Measurements from ENCODE around the gene CLCC1. TPM values are rescaled to one million over a fixed set of nuclear protein-coding genes. Genes with fewer than 3 reads are reported as not detected.
"Not testable (repeated sequence)": the region's sequence is repeated elsewhere in the genome, so short reads cannot be mapped to it uniquely, and the experiment has no call there.

The CLCC1 gene
- 31.1 TPM for polyA plus RNA-seq (2013, experiment 1 of 2; ENCODE audit: insufficient read length)
- polyA plus RNA-seq (2013, experiment 2 of 2; ENCODE audit: insufficient read length) = 30.3 TPM

GRCh38 chr1:108963052-108963686 lies at the start of gene CLCC1:
CLCC1 (minus strand) TSS chr1:108963484; CDS start chr1:108950437, 13,047 bp downstream.
- DNase-seq = peak; percentile 90

DNA sequence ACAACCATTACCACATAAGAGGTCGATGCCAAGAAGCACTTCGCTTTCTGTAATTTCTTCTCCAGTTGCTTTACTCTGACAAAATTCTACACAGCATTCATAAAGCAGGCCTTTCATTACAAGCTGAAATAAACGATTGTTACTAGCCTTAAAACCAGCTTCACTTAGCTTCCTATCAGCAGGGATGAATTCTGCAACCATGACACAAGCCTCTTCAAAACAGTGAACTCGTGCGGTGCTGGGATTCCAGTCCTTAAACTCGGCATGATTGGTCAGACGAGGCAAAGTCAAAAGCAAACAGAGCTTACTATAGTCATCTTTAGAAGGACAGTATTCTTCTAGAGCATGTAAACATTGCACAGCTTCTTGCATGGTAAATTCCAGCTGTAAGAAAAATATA lies 48.1 kb upstream of the CLCC1 start:
- DNase-seq = no peak

DNA sequence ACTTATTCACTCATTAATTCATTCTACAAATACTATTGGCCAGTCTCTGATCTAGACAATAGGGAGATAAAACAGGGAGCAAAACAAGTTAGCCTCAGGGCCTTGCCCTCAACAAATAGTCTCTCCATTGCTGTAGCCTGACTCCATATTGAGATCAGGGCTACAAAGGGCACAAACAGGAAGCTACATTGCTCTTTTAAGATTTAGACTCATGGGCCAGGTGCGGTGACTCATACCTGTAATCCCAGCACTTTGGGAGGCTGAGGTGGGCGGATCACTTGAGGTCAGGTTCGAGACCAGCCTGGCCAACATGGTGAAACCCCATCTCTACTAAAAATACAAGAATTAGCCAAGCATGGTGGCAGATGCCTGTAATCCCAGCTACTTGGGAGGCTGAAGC lies 33.3 kb upstream of the CLCC1 start:
- not testable (repeated sequence) for DNase-seq

DNA sequence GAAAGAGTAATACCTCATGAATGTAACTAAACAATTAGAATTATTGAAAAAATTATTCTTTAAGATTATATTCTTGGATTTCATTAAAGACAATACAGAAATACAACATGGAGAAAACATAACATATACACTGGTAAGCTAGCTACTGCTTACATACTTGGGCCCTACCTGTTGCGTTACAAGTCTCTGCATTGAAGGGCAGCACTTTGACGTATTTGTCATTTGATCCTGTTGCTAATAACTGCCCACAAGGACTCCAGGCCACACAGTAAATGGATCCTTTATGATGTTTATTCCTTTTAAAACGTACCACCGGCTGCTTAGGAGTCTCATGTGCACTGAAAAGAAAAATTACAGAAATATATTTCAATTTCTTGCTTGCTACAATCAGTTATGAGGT lies 19.8 kb upstream of the CLCC1 start:
- DNase-seq = no peak

- DNase-seq = no peak
Observed at GRCh38 chr1:108976658-108977057, 13.4 kb upstream of the CLCC1 start.

DNA sequence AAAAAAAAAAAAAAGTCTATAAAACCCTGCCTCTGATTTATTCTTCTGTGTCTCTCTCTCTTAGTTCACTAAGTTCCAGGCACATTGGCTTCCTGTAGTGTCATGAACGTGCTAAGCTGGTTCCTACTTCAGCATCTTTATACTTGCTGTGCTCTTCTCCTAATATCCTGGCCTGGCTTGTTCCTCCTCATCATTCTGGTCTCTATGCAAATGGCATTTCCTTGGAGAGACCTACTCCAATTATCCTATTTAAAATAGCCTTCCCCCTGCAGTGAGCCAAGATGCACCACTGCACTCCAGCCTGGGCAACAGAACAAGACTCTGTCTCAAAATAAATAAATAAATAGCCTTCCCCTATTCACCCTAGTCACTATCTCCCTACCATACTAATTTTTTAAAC lies 9.7 kb upstream of the CLCC1 start:
- DNase-seq = no peak

DNA sequence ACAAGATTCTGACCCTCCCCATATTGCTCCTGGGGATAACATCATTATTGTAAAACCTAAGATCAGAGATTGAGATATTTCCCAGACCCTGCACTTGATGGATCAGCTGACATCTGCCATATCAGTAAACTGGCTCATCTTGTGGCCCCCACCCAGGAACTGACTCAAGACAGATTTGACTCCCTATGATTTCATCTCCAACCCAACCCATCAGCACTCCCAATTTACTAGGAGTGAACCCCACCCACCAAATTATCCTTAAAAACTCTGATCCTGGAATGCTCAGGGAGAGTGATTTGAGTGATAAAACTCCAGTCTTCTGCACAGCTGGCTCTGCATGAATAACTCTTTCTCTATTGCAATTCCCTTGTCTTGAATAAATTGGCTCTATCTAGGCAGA lies 6.1 kb upstream of the CLCC1 start:
- no peak for DNase-seq

DNA sequence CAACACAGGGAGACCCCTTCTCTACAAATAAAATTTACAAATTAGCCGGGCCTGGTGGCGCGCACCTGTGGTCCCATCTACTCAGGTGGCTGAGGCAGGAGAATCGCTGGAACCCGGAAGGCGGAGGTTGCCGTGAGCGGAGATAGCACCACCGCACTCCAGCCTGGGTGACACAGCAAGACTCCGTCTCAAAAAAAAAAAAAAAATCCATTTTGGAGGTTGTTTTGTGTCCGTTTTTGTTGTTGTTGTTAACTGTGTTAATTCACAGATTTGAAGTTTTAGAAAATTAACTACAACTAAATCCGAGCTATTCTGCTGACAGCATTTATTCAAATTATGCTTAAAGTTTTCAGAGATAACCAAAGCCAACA lies 618 bp downstream of the CLCC1 start:
- no peak for DNase-seq

GRCh38 chr1:108961752-108962486 lies 1.4 kb downstream of the CLCC1 start:
- no peak for DNase-seq

DNA sequence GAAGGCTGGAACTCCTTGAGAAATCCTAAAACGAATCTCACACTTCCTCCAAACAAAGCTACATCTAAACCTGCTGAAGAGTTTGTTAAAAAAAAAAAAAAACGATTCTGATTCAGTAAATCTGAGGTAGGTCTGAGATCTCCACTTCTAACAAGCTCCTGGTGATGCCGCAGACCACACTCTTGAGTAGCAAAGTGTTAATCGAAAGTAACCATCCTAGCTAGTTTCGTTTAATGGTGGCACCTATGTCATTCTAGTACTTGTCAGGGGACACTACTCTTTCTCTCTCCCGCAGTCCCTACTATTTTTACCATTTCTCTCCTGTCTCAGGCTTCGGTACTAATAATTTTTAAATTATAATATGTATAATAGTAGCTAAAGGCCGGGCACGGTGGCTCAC lies 2.1 kb downstream of the CLCC1 start:
- DNase-seq = no peak

GRCh38 chr1:108960719-108961118 lies 2.6 kb downstream of the CLCC1 start:
- no peak for DNase-seq

DNA sequence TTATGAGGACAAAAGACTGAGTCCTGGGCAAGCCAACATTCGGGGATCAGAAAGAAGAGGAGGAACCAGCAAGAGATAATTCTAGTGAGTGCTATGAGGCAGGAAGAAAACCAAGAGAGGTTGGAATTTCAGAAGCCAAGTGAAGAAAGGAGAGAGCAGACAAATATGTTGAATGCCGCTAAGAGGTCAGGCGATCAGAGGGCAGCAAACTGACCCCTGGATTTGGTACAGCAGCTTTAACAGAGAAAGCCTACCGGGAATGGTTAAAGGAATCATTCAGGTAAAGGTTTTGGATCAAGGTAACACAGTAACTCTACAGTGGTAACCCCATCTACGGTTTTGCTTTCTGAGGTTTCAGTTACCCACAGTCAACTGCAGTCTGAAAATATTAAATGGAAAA lies 5.4 kb downstream of the CLCC1 start:
- no peak for DNase-seq

- DNase-seq = no peak
Observed at GRCh38 chr1:108955881-108956280, 7.4 kb downstream of the CLCC1 start.

- DNase-seq = no peak
Observed at GRCh38 chr1:108955111-108955510, 8.2 kb downstream of the CLCC1 start.

GRCh38 chr1:108953452-108953851 lies 9.8 kb downstream of the CLCC1 start:
- DNase-seq = no peak

DNA sequence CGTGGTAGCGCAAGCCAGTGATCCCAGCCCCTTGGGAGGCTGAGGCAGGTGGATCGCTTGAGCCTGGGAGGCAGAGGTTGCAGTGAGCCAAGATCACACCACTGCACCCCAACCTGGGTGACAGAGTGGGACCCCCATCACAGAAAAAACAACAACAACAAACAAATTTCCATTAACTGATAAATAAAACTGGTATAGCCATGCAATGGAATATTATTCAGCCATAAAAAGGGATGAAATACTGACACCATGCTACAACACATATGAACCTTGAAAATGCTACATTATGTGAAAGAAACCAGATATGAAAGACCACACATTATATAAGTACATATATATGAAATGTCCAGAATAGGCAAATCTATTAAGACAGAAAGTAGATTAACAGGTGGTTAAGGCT lies 12.0 kb downstream of the CLCC1 start:
- DNase-seq = no peak

- DNase-seq = no peak
Observed at GRCh38 chr1:108949044-108949443, 14.2 kb downstream of the CLCC1 start.

GRCh38 chr1:108947871-108948525 lies 15.3 kb downstream of the CLCC1 start:
- no peak for DNase-seq

GRCh38 chr1:108936170-108936569 lies 27.1 kb downstream of the CLCC1 start:
- DNase-seq = no peak

DNA sequence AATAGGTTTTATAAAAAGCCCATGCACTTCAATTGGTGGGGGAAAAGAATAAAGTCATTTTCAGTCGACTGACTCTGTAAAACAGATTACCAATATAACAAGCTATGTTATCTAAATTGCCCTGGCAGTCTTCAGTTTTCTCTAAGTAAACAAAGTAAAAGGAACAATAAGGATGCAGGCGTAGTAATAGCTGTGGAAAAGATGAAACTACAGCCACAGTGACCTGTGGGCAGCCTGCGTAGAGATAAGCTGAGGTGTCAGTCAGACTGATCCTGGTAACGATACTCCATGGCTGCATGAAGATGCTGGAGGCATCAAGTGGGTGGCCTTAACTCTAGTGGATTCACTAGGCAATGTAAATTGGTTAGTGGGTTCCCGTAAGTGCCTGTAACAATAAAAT lies 29.3 kb downstream of the CLCC1 start:
- DNase-seq = no peak

DNA sequence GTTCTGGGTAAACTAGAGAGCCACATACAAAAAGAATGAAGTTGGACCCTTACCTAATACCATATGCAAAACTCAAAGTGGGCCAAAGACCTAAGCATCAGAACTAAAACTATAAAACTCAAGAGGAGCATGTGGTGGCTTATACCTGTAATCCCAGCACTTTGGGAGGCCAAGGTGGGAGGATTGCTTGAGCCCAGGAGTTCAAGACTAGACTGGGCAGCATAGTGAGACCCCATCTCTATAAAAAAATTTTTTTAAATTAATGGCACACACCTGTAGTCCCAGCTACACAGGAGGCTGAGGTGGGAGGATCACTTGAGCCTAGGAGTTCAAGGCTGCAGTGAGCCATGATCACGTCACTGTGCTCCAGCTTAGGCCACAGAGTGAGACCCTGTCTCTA lies 35.7 kb downstream of the CLCC1 start:
- not testable (repeated sequence) for DNase-seq

DNA sequence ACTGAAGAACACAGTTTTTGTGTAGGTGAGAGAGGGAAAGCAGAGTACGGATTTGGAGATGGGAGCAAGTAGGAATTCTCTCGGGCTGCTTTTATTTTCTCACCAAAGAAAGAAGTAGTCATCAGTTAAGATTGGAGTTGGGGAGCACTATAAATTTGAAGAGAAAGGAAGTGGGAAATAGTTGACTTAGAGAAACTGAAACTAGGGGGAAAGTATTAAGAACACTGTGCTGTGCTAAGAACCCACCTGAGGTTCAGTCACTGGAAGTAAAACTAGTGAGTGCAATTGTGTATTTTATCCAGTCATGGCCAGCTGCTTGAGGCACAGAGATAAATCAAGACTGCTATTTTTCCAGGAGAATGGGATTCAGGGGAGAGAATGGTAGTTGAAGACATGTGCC lies 37.4 kb downstream of the CLCC1 start:
- no peak for DNase-seq

DNA sequence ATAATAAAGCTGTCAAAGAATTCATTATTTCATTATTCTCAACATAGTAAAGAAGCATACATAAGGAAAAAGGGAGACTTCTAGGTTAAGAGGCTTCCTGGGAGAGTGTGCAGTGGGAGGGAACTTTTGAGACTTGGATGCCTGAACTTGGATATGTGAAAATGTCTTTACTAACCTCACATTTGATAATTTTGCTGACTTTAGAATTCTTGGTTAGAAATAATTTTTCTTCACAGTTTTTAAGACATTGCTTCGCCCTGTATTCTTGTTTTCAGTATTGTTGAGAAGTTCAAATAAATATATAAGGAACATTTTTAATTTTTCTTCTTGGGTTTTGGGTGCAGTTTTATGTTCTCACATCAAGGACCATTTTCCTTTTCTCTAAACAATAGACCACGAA lies 46.5 kb downstream of the CLCC1 start:
- DNase-seq = no peak
